ENCODE measurements around the gene RAMAC.

DNA sequence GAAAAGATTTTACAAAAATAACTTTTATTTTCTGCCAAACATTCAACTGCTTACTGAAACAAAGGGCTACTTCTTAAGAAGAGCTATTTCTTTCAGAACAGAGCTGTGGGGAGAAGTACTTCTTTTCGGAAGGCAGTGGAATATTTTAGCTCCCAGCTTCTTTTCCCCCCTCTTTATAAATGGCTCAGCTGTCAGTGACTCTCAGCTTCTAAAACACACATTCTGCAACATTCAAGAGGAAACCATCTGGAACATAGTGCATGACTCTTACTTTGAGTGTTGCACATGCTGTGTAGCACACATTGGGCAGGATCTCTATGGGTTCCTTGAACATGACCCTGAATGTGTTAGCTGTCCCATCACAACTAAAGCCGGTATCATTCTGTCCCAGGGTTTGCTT, 32.4 kb downstream of the RAMAC start:
- TF ChIP-seq, protein P1, sequence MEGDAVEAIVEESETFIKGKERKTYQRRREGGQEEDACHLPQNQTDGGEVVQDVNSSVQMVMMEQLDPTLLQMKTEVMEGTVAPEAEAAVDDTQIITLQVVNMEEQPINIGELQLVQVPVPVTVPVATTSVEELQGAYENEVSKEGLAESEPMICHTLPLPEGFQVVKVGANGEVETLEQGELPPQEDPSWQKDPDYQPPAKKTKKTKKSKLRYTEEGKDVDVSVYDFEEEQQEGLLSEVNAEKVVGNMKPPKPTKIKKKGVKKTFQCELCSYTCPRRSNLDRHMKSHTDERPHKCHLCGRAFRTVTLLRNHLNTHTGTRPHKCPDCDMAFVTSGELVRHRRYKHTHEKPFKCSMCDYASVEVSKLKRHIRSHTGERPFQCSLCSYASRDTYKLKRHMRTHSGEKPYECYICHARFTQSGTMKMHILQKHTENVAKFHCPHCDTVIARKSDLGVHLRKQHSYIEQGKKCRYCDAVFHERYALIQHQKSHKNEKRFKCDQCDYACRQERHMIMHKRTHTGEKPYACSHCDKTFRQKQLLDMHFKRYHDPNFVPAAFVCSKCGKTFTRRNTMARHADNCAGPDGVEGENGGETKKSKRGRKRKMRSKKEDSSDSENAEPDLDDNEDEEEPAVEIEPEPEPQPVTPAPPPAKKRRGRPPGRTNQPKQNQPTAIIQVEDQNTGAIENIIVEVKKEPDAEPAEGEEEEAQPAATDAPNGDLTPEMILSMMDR (IDR thresholded peaks at IDR 0.05), result no peak
- TF ChIP-seq POLR2A (IDR thresholded peaks at IDR 0.05), result no peak
- no peak for TF ChIP-seq POLR2AphosphoS5 (IDR thresholded peaks at IDR 0.05)
